Measurements from ENCODE around the gene TMEM80.

- TF ChIP-seq CTCF (IDR thresholded peaks at IDR 0.05 in 2 of 3, conservative IDR thresholded peaks at IDR 0.05 in 1 of 3; ENCODE audit: control insufficient read depth in 2 of 3, extremely low read depth in 1 of 3, insufficient read depth in 1 of 3, low read depth in 3 of 3, low read length in 3 of 3), result no peak
- TF ChIP-seq EZH2 (IDR thresholded peaks at IDR 0.05; ENCODE audit: borderline replicate concordance, control insufficient read depth, low read depth, low read length), result no peak
- no peak for TF ChIP-seq MAX (IDR thresholded peaks at IDR 0.05; ENCODE audit: low read depth, low read length)
- no peak for TF ChIP-seq SPI1 (IDR thresholded peaks at IDR 0.05; ENCODE audit: borderline replicate concordance, insufficient read depth, low read depth, low read length)
- no peak for TF ChIP-seq RAD51 (IDR thresholded peaks at IDR 0.05)
- no peak for TF ChIP-seq NKRF (conservative IDR thresholded peaks at IDR 0.05)
- TF ChIP-seq JUND (IDR thresholded peaks at IDR 0.05; ENCODE audit: low read depth, low read length), result no peak
- no peak for TF ChIP-seq MTA2 (IDR thresholded peaks at IDR 0.05; ENCODE audit: low read depth)
- TF ChIP-seq ZNF687 (IDR thresholded peaks at IDR 0.05), result no peak
Measured at GRCh38 chr11:660281-660680, 35.3 kb upstream of the TMEM80 start.

Measured in GM12878 (cell line).